IMR-90 (cell line): ENCODE results near the gene MINDY2. TPM values are rescaled to one million over a fixed set of nuclear protein-coding genes. Genes with fewer than 3 reads are reported as not detected.

ENCODE experiments used
- ATAC-seq: fragments of 200-7000 bp; cut with Tn5 transposase; 2 replicates; pipeline ENCODE4 v1.9.1; 2020; ENCODE audit warnings: low read depth, mild to moderate bottlenecking, moderate library complexity
- BruUV-seq: library from RNA; stranded (reverse); fragments of 400-500 nt; replicated peaks from 2 replicates; lab custom pipeline; 2021; lab: Mats Ljungman, UMichigan
- CTCF ChIA-PET: fragments of 300-600 bp; formaldehyde crosslinking; extraction: SDS; loops from one replicate; lab custom pipeline; 2021; ENCODE audit warnings: antibody characterized with exemption; lab: Yijun Ruan, JAX
- POLR2A ChIA-PET: fragments of 300-600 bp; sonication (Branson Sonifier 250); formaldehyde crosslinking; loops from one replicate; lab custom pipeline; 2022; ENCODE audit warnings: antibody characterized with exemption; ENCODE audit not compliant: unreplicated experiment; lab: Charles Lee
- DNase-seq: peaks from one replicate; pipeline ENCODE4 v3.0.0; 2013
- H2AFZ ChIP-seq: replicated peaks from 2 replicates; pipeline ENCODE3; 2013; ENCODE audit warnings: low read length, mild to moderate bottlenecking; ENCODE audit not compliant: poor library complexity
- H2AK5ac ChIP-seq: 2 replicates; pipeline ENCODE4 v1.6.1; 2013; ENCODE audit warnings: low read depth, low read length, inconsistent platforms
- H2AK9ac ChIP-seq: replicated peaks from 2 replicates; pipeline ENCODE3; 2013; ENCODE audit warnings: mild to moderate bottlenecking, low read depth, low read length, moderate library complexity; ENCODE audit not compliant: poor library complexity
- H2BK120ac ChIP-seq: 2 replicates; pipeline ENCODE4 v1.6.1; 2013; ENCODE audit warnings: low read depth, low read length, inconsistent platforms
- H2BK15ac ChIP-seq: 3 replicates; pipeline ENCODE4 v1.6.1; 2013; ENCODE audit warnings: low read depth, low read length, inconsistent platforms
- H2BK20ac ChIP-seq: 2 replicates; pipeline ENCODE4 v1.6.1; 2013; ENCODE audit warnings: low read depth, mild to moderate bottlenecking, inconsistent platforms, low read length, moderate library complexity
- H2BK5ac ChIP-seq: 2 replicates; pipeline ENCODE4 v1.6.1; 2013; ENCODE audit warnings: mild to moderate bottlenecking, low read depth, low read length, inconsistent platforms; ENCODE audit not compliant: poor library complexity, severe bottlenecking
- H3K14ac ChIP-seq: replicated peaks from 2 replicates; pipeline ENCODE4 v1.6.1; 2013; ENCODE audit warnings: low read depth, low read length, inconsistent platforms
- H3K18ac ChIP-seq: 2 replicates; pipeline ENCODE4 v1.6.1; 2013; ENCODE audit warnings: low read depth, low read length, control low read depth
- H3K23ac ChIP-seq: 2 replicates; pipeline ENCODE4 v1.6.1; 2013; ENCODE audit warnings: low read depth, low read length, inconsistent platforms
- H3K27ac ChIP-seq: 2 replicates; pipeline ENCODE4 v1.5.1; 2013; ENCODE audit warnings: mild to moderate bottlenecking, control low read depth, low read length; ENCODE audit not compliant: insufficient read depth
- H3K27me3 ChIP-seq: 2 replicates; pipeline ENCODE4 v1.6.1; 2013; ENCODE audit warnings: low read length; ENCODE audit not compliant: control insufficient read depth, insufficient read depth
- H3K36me3 ChIP-seq: 2 replicates; pipeline ENCODE4 v1.6.1; 2013; ENCODE audit warnings: low read length, mixed read lengths; ENCODE audit not compliant: control insufficient read depth, insufficient read depth
- H3K4ac ChIP-seq: 2 replicates; pipeline ENCODE4 v1.6.1; 2013; ENCODE audit warnings: low read depth, low read length, inconsistent platforms
- H3K4me1 ChIP-seq: 2 replicates; pipeline ENCODE4 v1.6.1; 2013; ENCODE audit warnings: low read length, mixed read lengths; ENCODE audit not compliant: control insufficient read depth, insufficient read depth
- H3K4me2 ChIP-seq: 2 replicates; pipeline ENCODE4 v1.6.1; 2013; ENCODE audit warnings: low read depth, mild to moderate bottlenecking, control low read depth, low read length, moderate library complexity
- H3K4me3 ChIP-seq: 2 replicates; pipeline ENCODE4 v1.5.1; 2013; ENCODE audit warnings: low read depth, mild to moderate bottlenecking, control low read depth, low read length, moderate library complexity; ENCODE audit not compliant: insufficient read depth
- H3K56ac ChIP-seq: 2 replicates; pipeline ENCODE4 v1.6.1; 2013; ENCODE audit warnings: low read length, inconsistent platforms; ENCODE audit not compliant: insufficient read depth; ENCODE audit errors: extremely low read depth
- H3K79me1 ChIP-seq, 2 experiments: 2 replicates each; pipeline ENCODE4 v1.6.1; 2013; ENCODE audit warnings: low read length in 2 of 2, inconsistent platforms in 1 of 2, low read depth in 1 of 2
- H3K9ac ChIP-seq: 2 replicates; pipeline ENCODE4 v1.6.1; 2013; ENCODE audit warnings: low read depth, low read length, control low read depth
- H3K9me1 ChIP-seq: 2 replicates; pipeline ENCODE4 v1.6.1; 2013; ENCODE audit warnings: low read length, inconsistent platforms; ENCODE audit not compliant: insufficient read depth
- H3K9me3 ChIP-seq: 2 replicates; pipeline ENCODE4 v1.6.1; 2013; ENCODE audit warnings: low read length; ENCODE audit not compliant: control insufficient read depth, insufficient read depth
- H4K20me1 ChIP-seq: 2 replicates; pipeline ENCODE4 v1.6.1; 2013; ENCODE audit warnings: low read length, inconsistent platforms; ENCODE audit not compliant: insufficient read depth
- H4K5ac ChIP-seq: 2 replicates; pipeline ENCODE4 v1.6.1; 2013; ENCODE audit warnings: mild to moderate bottlenecking, low read depth, low read length, control low read depth
- H4K8ac ChIP-seq, 2 experiments: 2 replicates each; pipeline ENCODE4 v1.6.1; 2013; ENCODE audit warnings: low read depth in 2 of 2, low read length in 2 of 2, control low read depth in 1 of 2, inconsistent platforms in 1 of 2
- H4K91ac ChIP-seq: 2 replicates; pipeline ENCODE4 v1.6.1; 2013; ENCODE audit warnings: low read depth, low read length, inconsistent platforms; ENCODE audit not compliant: insufficient read depth
- BHLHE40 ChIP-seq: fragments of 150-350 bp; IDR thresholded peaks from 2 replicates; pipeline ENCODE4 v1.6.1; 2016; ENCODE audit warnings: mild to moderate bottlenecking, low read depth, low read length
- CHD1 ChIP-seq: IDR thresholded peaks from 2 replicates; pipeline ENCODE4 v1.6.1; 2012; ENCODE audit warnings: low read depth, low read length, improper control_type of control experiment
- FOS ChIP-seq: fragments of 150-350 bp; IDR thresholded peaks from 2 replicates; pipeline ENCODE4 v1.6.1; 2016; ENCODE audit warnings: low read depth, low read length
- MAFK ChIP-seq: IDR thresholded peaks from 2 replicates; pipeline ENCODE4 v1.6.1; 2012; ENCODE audit warnings: low read depth, low read length, improper control_type of control experiment
- WGBS, 2 experiments: methylation state at CpG; one replicate each; pipeline versions ENCODE4 v1.1.5 to v1.1.7; 2013; ENCODE audit warnings: missing lambda C conversion rate in 2 of 2; ENCODE audit not compliant: insufficient read length in 1 of 2; ENCODE audit errors: extremely low coverage in 2 of 2; 5-methylcytosine and 5-hydroxymethylcytosine counted together
- dilution Hi-C: fragments of 300-500 bp; cut with HindIII; formaldehyde crosslinking; loops from one replicate; pipeline ENCODE4 v1.14.3; 2018; ENCODE audit warnings: low sequenced_read_pairs; ENCODE audit not compliant: unreplicated experiment
- in situ Hi-C: fragments of 300-500 bp; cut with MboI; formaldehyde crosslinking; loops from 3 replicates; pipeline ENCODE4 v1.14.3; 2019; ENCODE audit warnings: low sequenced_read_pairs, inconsistent platforms, mixed read lengths
- intact Hi-C: fragments of 100-400 bp; cut with micrococcal nuclease; formaldehyde crosslinking; loops from 2 replicates; pipeline ENCODE4 v1.10.0; 2022
- polyA plus RNA-seq, 3 experiments: library from polyadenylated mRNA; depleted of rRNA; stranded (reverse); fragments of >200 nt; gene quantifications; 2 replicates each; pipeline ENCODE4 v1.2.3, GENCODE V29; 2012; ENCODE audit warnings: low replicate concordance in 1 of 3
- total RNA-seq: library from RNA; depleted of rRNA; stranded (reverse); fragments of >200 nt; gene quantifications from 2 replicates; pipeline ENCODE4 v1.2.3, GENCODE V29; 2012

The MINDY2 gene
- total and polyA plus RNA-seq, 2 of the 4 experiments (the other 2 are of a cell fraction) = 4.0 to 9.3 TPM

- Histone ChIP-seq H3K4me3 (no peak overlapping the region), H2BK15ac (no peak overlapping the region), H2BK20ac (no peak overlapping the region; the same call in 1 of the 2 replicates), H3K23ac (no peak overlapping the region), H3K9ac (no peak overlapping the region), H3K4me1 (no peaks in the 10 kb centered on the region; the same call in 1 of the 2 replicates), H2AK5ac (no peak overlapping the region), H2BK120ac (no peak overlapping the region; the same call in 1 of the 2 replicates), H3K4me2 (no peak overlapping the region), H3K27ac (no peak overlapping the region), H2BK5ac (no peak overlapping the region), H3K9me3 (peaks cover 3% of the 10 kb centered on the region; the same call in 1 of the 2 replicates), H3K4ac (peak overlapping the region; percentile 79), H3K18ac (no peak overlapping the region; the same call in 1 of the 2 replicates), H4K20me1 (no peaks in the 10 kb centered on the region), H4K91ac (peak overlapping the region; percentile 37; the same call in 1 of the 2 replicates), H3K56ac (no peak overlapping the region), H3K9me1 (no peaks in the 10 kb centered on the region), H3K36me3 (no peaks in the 10 kb centered on the region), H2AK9ac (peak overlapping the region; percentile 37), H3K27me3 (no peaks in the 10 kb centered on the region), H4K5ac (peak overlapping the region; percentile 75; the same call in 1 of the 2 replicates), H2AFZ (peak overlapping the region; percentile 88), H3K14ac (no peak overlapping the region), H4K8ac (peak overlapping the region; percentile 11 to 56; a peak in 2 of 4 replicates), H3K79me1 (no peaks in the 10 kb centered on the region)
- BruUV-seq = no TSS peak
- dilution Hi-C loops = no loop called here
- intact Hi-C loops = no loop called here
- 62% methylated on average over 3 of the region's 15 CpGs; no CpG with 5 or more reads in 1 of the 2 experiments for WGBS, 2 experiments
- POLR2A ChIA-PET = interaction anchor here (0.6 to 1.0 kb wide), 2 partner anchors 90 to 115 kb away, joined by 3 read pairs; no protein-coding TSS in a partner anchor
- ATAC-seq (peak; percentile 28), DNase-seq (no peak)
- in situ Hi-C loops = no loop called here
- CTCF ChIA-PET = no interaction called here
- TF ChIP-seq BHLHE40 = no peak
- no peak for TF ChIP-seq CHD1
- no peak for TF ChIP-seq FOS
- no peak for TF ChIP-seq MAFK
These were observed 94.4 kb downstream of the MINDY2 start for GRCh38 chr15:58865425-58865880.
